ENCODE measurements around the gene ELOVL5. TPM values are rescaled to one million over a fixed set of nuclear protein-coding genes. Genes with fewer than 3 reads are reported as not detected.

Gene ELOVL5
- total RNA-seq, 3 donors from 2014 or later (not counting 1 experiment from before 2014, with no cell fraction given), result 72.1 to 99.5 (median 73.7) TPM

DNA sequence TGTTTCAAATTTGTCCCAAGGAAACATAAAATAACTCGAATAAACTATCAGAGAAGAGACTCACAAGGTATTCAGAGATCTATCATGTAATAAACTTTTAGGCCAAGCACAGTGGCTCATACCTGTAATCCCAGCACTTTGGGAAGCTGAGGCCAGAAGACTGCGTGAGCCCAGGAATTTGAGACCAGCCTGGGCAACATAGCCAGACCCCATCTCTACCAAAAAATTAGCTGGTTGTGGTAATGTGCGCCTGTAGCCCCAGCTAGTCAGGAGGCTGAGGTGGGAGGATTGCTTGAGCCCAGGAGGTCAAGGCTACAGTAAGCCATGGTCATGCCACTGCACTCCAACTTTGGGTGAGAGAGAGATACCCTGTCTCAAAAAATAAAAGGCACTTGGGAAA lies 120.9 kb downstream of the ELOVL5 start:
- peaks cover 4% of the 10 kb centered on the region for H3K4me1 ChIP-seq (ENCODE audit: control insufficient read depth, insufficient read depth, low read length)
- no peaks in the 10 kb centered on the region for H3K36me3 ChIP-seq (ENCODE audit: control insufficient read depth, insufficient read depth, low read length)
- 100% methylated on average over 3 of the region's 3 CpGs for WGBS (ENCODE audit: insufficient coverage)
- H3K36me3 Mint-ChIP-seq, result no peaks in the 10 kb centered on the region
- H3K27me3 ChIP-seq (ENCODE audit: control insufficient read depth, insufficient read depth, low read length), result no peaks in the 10 kb centered on the region
- no peak overlapping the region for H3K4me3 ChIP-seq (ENCODE audit: low read length)
- H3K9me3 ChIP-seq (ENCODE audit: control insufficient read depth, insufficient read depth, low read length), result no peaks in the 10 kb centered on the region
- H3K27ac Mint-ChIP-seq, result no peak overlapping the region
- ATAC-seq (no peak), DNase-seq (no peak)
- no peaks in the 10 kb centered on the region for H3K9me3 Mint-ChIP-seq
- no peaks in the 10 kb centered on the region for H3K4me1 Mint-ChIP-seq
- intact Hi-C loops (cut with micrococcal nuclease), result no loop called here
- TF ChIP-seq, protein P1, sequence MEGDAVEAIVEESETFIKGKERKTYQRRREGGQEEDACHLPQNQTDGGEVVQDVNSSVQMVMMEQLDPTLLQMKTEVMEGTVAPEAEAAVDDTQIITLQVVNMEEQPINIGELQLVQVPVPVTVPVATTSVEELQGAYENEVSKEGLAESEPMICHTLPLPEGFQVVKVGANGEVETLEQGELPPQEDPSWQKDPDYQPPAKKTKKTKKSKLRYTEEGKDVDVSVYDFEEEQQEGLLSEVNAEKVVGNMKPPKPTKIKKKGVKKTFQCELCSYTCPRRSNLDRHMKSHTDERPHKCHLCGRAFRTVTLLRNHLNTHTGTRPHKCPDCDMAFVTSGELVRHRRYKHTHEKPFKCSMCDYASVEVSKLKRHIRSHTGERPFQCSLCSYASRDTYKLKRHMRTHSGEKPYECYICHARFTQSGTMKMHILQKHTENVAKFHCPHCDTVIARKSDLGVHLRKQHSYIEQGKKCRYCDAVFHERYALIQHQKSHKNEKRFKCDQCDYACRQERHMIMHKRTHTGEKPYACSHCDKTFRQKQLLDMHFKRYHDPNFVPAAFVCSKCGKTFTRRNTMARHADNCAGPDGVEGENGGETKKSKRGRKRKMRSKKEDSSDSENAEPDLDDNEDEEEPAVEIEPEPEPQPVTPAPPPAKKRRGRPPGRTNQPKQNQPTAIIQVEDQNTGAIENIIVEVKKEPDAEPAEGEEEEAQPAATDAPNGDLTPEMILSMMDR (IDR thresholded peaks at IDR 0.05), result no peak
- H3K4me3 Mint-ChIP-seq, result no peak overlapping the region
- no peaks in the 10 kb centered on the region for H3K27me3 Mint-ChIP-seq (ENCODE audit: low read depth in 2 of 2)
- H3K27ac ChIP-seq (ENCODE audit: low read length), result no peak overlapping the region

DNA sequence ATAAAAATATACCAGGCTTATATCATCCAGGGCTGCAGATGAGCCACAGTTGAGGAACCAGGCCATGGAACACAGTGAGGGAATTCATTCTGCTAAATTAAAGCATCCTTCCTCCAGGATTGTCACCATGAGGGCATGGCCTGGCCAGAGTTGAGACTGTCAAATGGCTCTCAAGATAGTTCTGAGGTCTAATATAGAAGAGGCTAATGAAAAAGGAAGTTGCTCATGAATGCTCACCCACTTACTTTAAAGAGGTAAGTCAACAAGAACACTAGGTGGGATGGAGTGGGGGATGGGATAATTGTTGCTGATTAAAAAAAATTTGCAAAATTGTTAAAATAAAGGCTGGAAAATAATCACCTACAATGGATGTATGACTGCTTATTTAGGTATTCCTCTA lies 128.1 kb downstream of the ELOVL5 start:
- Histone ChIP-seq H3K4me1 (ENCODE audit: control insufficient read depth, insufficient read depth, low read length) (peaks cover 3% of the 10 kb centered on the region), H3K36me3 (ENCODE audit: control insufficient read depth, insufficient read depth, low read length) (no peaks in the 10 kb centered on the region), H3K27ac (ENCODE audit: low read length) (no peak overlapping the region), H3K27me3 (ENCODE audit: control insufficient read depth, insufficient read depth, low read length) (no peaks in the 10 kb centered on the region), H3K9me3 (ENCODE audit: control insufficient read depth, insufficient read depth, low read length) (no peaks in the 10 kb centered on the region), H3K4me3 (ENCODE audit: low read length) (no peak overlapping the region)
- TF ChIP-seq, protein P1 (IDR thresholded peaks at IDR 0.05), result no peak
- no peak for DNase-seq
- Mint-ChIP-seq H3K36me3 (no peaks in the 10 kb centered on the region), H3K4me3 (no peak overlapping the region), H3K27me3 (ENCODE audit: low read depth in 2 of 2) (no peaks in the 10 kb centered on the region), H3K4me1 (no peaks in the 10 kb centered on the region), H3K9me3 (no peaks in the 10 kb centered on the region), H3K27ac (no peak overlapping the region)
- intact Hi-C loops (cut with micrococcal nuclease), result no loop called here
- ATAC-seq, result no peak

Other genes starting within 250 kb of the ELOVL5 start
- under 1 TPM in 1 of 3 donors, not detected in 2; 0.20 TPM for gene GCM1, start 200.1 kb downstream of the ELOVL5 start, total RNA-seq
- gene GCLC, start 196.2 kb upstream of the ELOVL5 start, total RNA-seq, result 10 to 100 TPM; 39.0 to 52.7 (median 39.2) TPM